Transverse colon (tissue), 4 donors: ENCODE measurements around the gene UBAC1. TPM values are rescaled to one million over a fixed set of nuclear protein-coding genes. Genes with fewer than 3 reads are reported as not detected.

ENCODE experiments used
- DNase-seq: peaks from one replicate; pipeline ENCODE4 v3.0.0-alpha.2; 2019
- H3K27ac ChIP-seq, 4 donors: fragments of 200-600 bp; sonication (generic); 2 replicates each; pipeline ENCODE4 v1.5.1; 2016 to 2018; ENCODE audit warnings: inconsistent platforms in 4 of 4
- H3K27me3 ChIP-seq: fragments of 200-600 bp; sonication (generic); 2 replicates; pipeline ENCODE4 v1.5.1; 2017; ENCODE audit warnings: inconsistent platforms
- H3K36me3 ChIP-seq, 4 donors: fragments of 200-600 bp; sonication (generic); 2 replicates each; pipeline ENCODE4 v1.5.1; 2017 to 2019; ENCODE audit warnings: inconsistent platforms in 4 of 4
- H3K4me1 ChIP-seq, 4 donors: fragments of 200-600 bp; sonication (generic); 2 replicates each; pipeline ENCODE4 v1.5.1; 2017 to 2020; ENCODE audit warnings: inconsistent platforms in 4 of 4
- H3K4me3 ChIP-seq, 4 donors: fragments of 200-600 bp; sonication (generic); 1 replicate in 1 of 4; 2 replicates in 3 of 4; pipeline versions ENCODE4 v1.5.1 to v1.6.1; 2017 to 2019; ENCODE audit warnings: inconsistent platforms in 4 of 4
- H3K9me3 ChIP-seq, 2 donors: fragments of 200-600 bp; sonication (generic); 2 replicates each; pipeline ENCODE4 v1.5.1; 2017 to 2019; ENCODE audit warnings: inconsistent platforms in 2 of 2
- CTCF ChIP-seq, 5 experiments: fragments of 200-600 bp in 3 of 5; fragments of 450-650 bp in 2 of 5; sonication (generic) in 3 of 5; IDR thresholded peaks; 1 replicate in 2 of 5; 2 replicates in 3 of 5; pipeline ENCODE4 v1.5.1; 2016 to 2017; ENCODE audit warnings: antibody characterized with exemption in 5 of 5, inconsistent platforms in 3 of 5, mild to moderate bottlenecking in 2 of 5, moderate library complexity in 1 of 5
- EP300 ChIP-seq: sonication (generic); formaldehyde crosslinking; IDR thresholded peaks from one replicate; pipeline ENCODE4 v1.6.1; 2017; ENCODE audit warnings: antibody characterized with exemption, low read depth
- POLR2A ChIP-seq: fragments of 450-650 bp; IDR thresholded peaks from one replicate; pipeline ENCODE4 v1.6.1; 2016; ENCODE audit warnings: antibody characterized with exemption, mild to moderate bottlenecking, moderate library complexity
- POLR2AphosphoS5 ChIP-seq, 3 donors: sonication (generic); formaldehyde crosslinking; IDR thresholded peaks; one replicate each; pipeline ENCODE4 v1.6.1; 2016; ENCODE audit warnings: antibody characterized with exemption in 3 of 3
- WGBS, 2 donors: methylation state at CpG; one replicate each; pipeline ENCODE4 v1.1.5; 2018; ENCODE audit warnings: low coverage in 1 of 2; 5-methylcytosine and 5-hydroxymethylcytosine counted together
- in situ Hi-C, 4 donors: fragments of 200-750 bp; cut with MboI; loops; one replicate each; pipeline versions ENCODE4 v1.15.0 to v1.15.1; 2017; ENCODE audit warnings: low sequenced_read_pairs in 3 of 4, low pct_ligation_motif_present in 1 of 4, low pct_unique_long_range_greater_than_20kb in 1 of 4
- intact Hi-C: fragments of 100-400 bp; cut with DNase I; formaldehyde crosslinking; loops from one replicate; pipeline ENCODE4 v1.15.1; 2023; ENCODE audit warnings: low total_unique reads
- total RNA-seq, 4 donors: library from RNA; depleted of rRNA; stranded (reverse); fragments of >200 nt; gene quantifications; one replicate each; pipeline ENCODE4 v1.1.0, GENCODE V29; 2016

UBAC1 gene
- total RNA-seq, 4 donors from 2014 or later: 42.6 to 91.9 (median 62.9) TPM

GRCh38 chr9:135887021-135887507, 74.1 kb downstream of the UBAC1 start:
- intact Hi-C loops (no loop called here), in situ Hi-C loops (no loop called here)
- no peak overlapping the region for H3K4me3 ChIP-seq
- WGBS, 2 donors: 68 to 71% methylated on average over 11 to 18 of the region's 18 CpGs
- peaks cover 0 to 52% (median 11%) of the 10 kb centered on the region in 4 donors for H3K4me1 ChIP-seq
- TF ChIP-seq CTCF (IDR thresholded peaks at IDR 0.05): no peak
- TF ChIP-seq POLR2AphosphoS5 (IDR thresholded peaks at IDR 0.05): no peak
- no peak for TF ChIP-seq POLR2A
- TF ChIP-seq EP300: no peak
- DNase-seq: no peak
- H3K27me3 ChIP-seq: no peaks in the 10 kb centered on the region
- H3K9me3 ChIP-seq: no peaks in the 10 kb centered on the region
- no peaks in the 10 kb centered on the region for H3K36me3 ChIP-seq
- no peak overlapping the region for H3K27ac ChIP-seq

GRCh38 chr9:135886147-135886981, 74.8 kb downstream of the UBAC1 start:
- H3K27me3 ChIP-seq: no peaks in the 10 kb centered on the region
- intact Hi-C loops (no loop called here), in situ Hi-C loops (no loop called here)
- WGBS, 2 donors: 83 to 91% methylated on average over 5 to 21 of the region's 21 CpGs
- H3K36me3 ChIP-seq: no peaks in the 10 kb centered on the region
- H3K9me3 ChIP-seq: no peaks in the 10 kb centered on the region
- no peak for DNase-seq
- peaks cover 0 to 50% (median 11%) of the 10 kb centered on the region in 4 donors for H3K4me1 ChIP-seq
- TF ChIP-seq POLR2AphosphoS5 (IDR thresholded peaks at IDR 0.05) (no peak), POLR2A (no peak), EP300 (no peak), CTCF (IDR thresholded peaks at IDR 0.05) (no peak)
- no peak overlapping the region for H3K4me3 ChIP-seq
- H3K27ac ChIP-seq: no peak overlapping the region

- in situ Hi-C loops: no loop called here
- TF ChIP-seq POLR2A (no peak), POLR2AphosphoS5 (IDR thresholded peaks at IDR 0.05) (no peak), EP300 (no peak), CTCF (IDR thresholded peaks at IDR 0.05) (no peak)
- no peak overlapping the region for H3K27ac ChIP-seq
- peaks cover 0 to 39% (median 7%) of the 10 kb centered on the region in 4 donors for H3K4me1 ChIP-seq
- no peak for DNase-seq
- no peak overlapping the region for H3K4me3 ChIP-seq
- 76 to 87% methylated on average over 7 of the region's 7 CpGs for WGBS, 2 donors
- no peaks in the 10 kb centered on the region for H3K36me3 ChIP-seq
- H3K9me3 ChIP-seq: no peaks in the 10 kb centered on the region
- intact Hi-C loops: no loop called here
- H3K27me3 ChIP-seq: no peaks in the 10 kb centered on the region
Observed at GRCh38 chr9:135885100-135885853, 75.9 kb downstream of the UBAC1 start.

GRCh38 chr9:135884328-135885035, 76.7 kb downstream of the UBAC1 start:
- intact Hi-C loops: no loop called here
- no peaks in the 10 kb centered on the region for H3K9me3 ChIP-seq
- WGBS, 2 donors: 20 to 79% methylated on average over 1 to 16 of the region's 16 CpGs
- H3K4me3 ChIP-seq: no peak overlapping the region
- DNase-seq: no peak
- no peaks in the 10 kb centered on the region for H3K36me3 ChIP-seq
- in situ Hi-C loops: no loop called here
- H3K4me1 ChIP-seq: peaks cover 0 to 33% (median 7%) of the 10 kb centered on the region in 4 donors
- TF ChIP-seq POLR2A (no peak), CTCF (IDR thresholded peaks at IDR 0.05) (no peak), POLR2AphosphoS5 (IDR thresholded peaks at IDR 0.05) (no peak), EP300 (no peak)
- H3K27me3 ChIP-seq: no peaks in the 10 kb centered on the region
- no peak overlapping the region for H3K27ac ChIP-seq
